Panc1 (cell line): ENCODE data around the gene ENTPD2. TPM values are rescaled to one million over a fixed set of nuclear protein-coding genes. Genes with fewer than 3 reads are reported as not detected.

Experiments used
- ATAC-seq: fragments of 200-7000 bp; cut with Tn5 transposase; 2 replicates; pipeline ENCODE4 v1.9.1; 2020; ENCODE audit warnings: mild to moderate bottlenecking, moderate library complexity
- BruUV-seq: library from RNA; stranded (reverse); fragments of 400-500 nt; replicated peaks from 2 replicates; lab custom pipeline; 2021; lab: Mats Ljungman, UMichigan
- CTCF ChIA-PET: fragments of 300-600 bp; sonication (Branson Sonifier 250); formaldehyde crosslinking; loops from one replicate; lab custom pipeline; 2022; ENCODE audit warnings: antibody characterized with exemption; lab: Charles Lee
- POLR2A ChIA-PET: fragments of 300-600 bp; sonication (Branson Sonifier 250); formaldehyde crosslinking; loops from one replicate; lab custom pipeline; 2022; ENCODE audit warnings: antibody characterized with exemption; lab: Charles Lee
- DNase-seq: peaks from one replicate; pipeline ENCODE4 v3.0.0-alpha.2; 2010; ENCODE audit warnings: low read depth, low spot score
- H3K27ac ChIP-seq: 2 replicates; pipeline ENCODE4 v1.5.1; 2011; ENCODE audit warnings: mild to moderate bottlenecking, low read length, inconsistent platforms
- H3K27me3 ChIP-seq: fragments of 200-500 bp; sonication (Bioruptor generic); 2 replicates; pipeline ENCODE4 v1.6.0; 2014; ENCODE audit warnings: low read length, inconsistent platforms; ENCODE audit not compliant: control insufficient read depth, insufficient read depth
- H3K36me3 ChIP-seq: fragments of 200-500 bp; sonication (Bioruptor generic); 2 replicates; pipeline ENCODE4 v1.5.1; 2014; ENCODE audit warnings: inconsistent platforms, mild to moderate bottlenecking, low read length, moderate library complexity; ENCODE audit not compliant: control insufficient read depth, insufficient read depth
- H3K4me1 ChIP-seq: 2 replicates; pipeline ENCODE4 v1.5.1; 2011; ENCODE audit warnings: inconsistent platforms, mild to moderate bottlenecking, low read length, moderate library complexity; ENCODE audit not compliant: control insufficient read depth, insufficient read depth
- H3K4me3 ChIP-seq, 2 experiments: 2 replicates each; pipeline ENCODE4 v1.5.1; 2011 to 2012; ENCODE audit warnings: low read depth in 2 of 2, low read length in 2 of 2, mild to moderate bottlenecking in 2 of 2, inconsistent platforms in 1 of 2, moderate library complexity in 1 of 2
- H3K9me3 ChIP-seq: fragments of 200-500 bp; sonication (Bioruptor generic); 2 replicates; pipeline ENCODE4 v1.5.1; 2014; ENCODE audit warnings: low read depth, mild to moderate bottlenecking, inconsistent platforms, low read length, moderate library complexity; ENCODE audit not compliant: control insufficient read depth, insufficient read depth
- CTCF ChIP-seq: fragments of 450-650 bp; IDR thresholded peaks from 2 replicates; pipeline ENCODE4 v1.5.1; 2017; ENCODE audit warnings: mild to moderate bottlenecking
- POLR2AphosphoS5 ChIP-seq: IDR thresholded peaks from 2 replicates; pipeline ENCODE4 v1.6.1; 2012; ENCODE audit warnings: mild to moderate bottlenecking, low read depth, low read length, moderate library complexity
- REST ChIP-seq, 2 experiments: IDR thresholded peaks; 2 replicates each; pipeline ENCODE4 v1.6.1; 2011 to 2012; ENCODE audit warnings: low read depth in 2 of 2, control low read depth in 1 of 2, low read length in 1 of 2, mild to moderate bottlenecking in 1 of 2, moderate library complexity in 1 of 2; ENCODE audit not compliant: insufficient read depth in 1 of 2
- SIN3A ChIP-seq: IDR thresholded peaks from 2 replicates; pipeline ENCODE4 v1.6.1; 2012; ENCODE audit warnings: low read depth, mild to moderate bottlenecking, low read length, moderate library complexity, borderline replicate concordance; ENCODE audit not compliant: insufficient read depth
- TCF7L2 ChIP-seq: IDR thresholded peaks from 2 replicates; pipeline ENCODE4 v1.6.1; 2011; ENCODE audit warnings: mild to moderate bottlenecking, low read depth, low read length, inconsistent platforms
- in situ Hi-C: cut with HindIII; loops from 2 replicates; pipeline ENCODE4 v1.10.0; 2016; ENCODE audit warnings: low sequenced_read_pairs, low pct_unique_long_range_greater_than_20kb
- intact Hi-C: fragments of 100-400 bp; cut with micrococcal nuclease; formaldehyde crosslinking; loops from one replicate; pipeline ENCODE4 v1.10.0; 2022; ENCODE audit not compliant: unreplicated experiment
- total RNA-seq: library from RNA; stranded (reverse); gene quantifications from one replicate; pipeline ENCODE4 v1.2.1, GENCODE V29; 2021; ENCODE audit not compliant: unreplicated experiment

The ENTPD2 gene
- total RNA-seq, 1 experiment from 2014 or later, result 2.8 TPM

- ChIA-PET CTCF (no interaction called here), POLR2A (interaction anchor here (0.7 kb wide), 1 partner anchor 36 kb away, joined by 8 read pairs; no protein-coding TSS in a partner anchor)
- in situ Hi-C loops, result no loop called here
- Histone ChIP-seq H3K27me3 (no peaks in the 10 kb centered on the region), H3K4me1 (peaks cover 6% of the 10 kb centered on the region), H3K4me3 (no peak overlapping the region), H3K36me3 (no peaks in the 10 kb centered on the region), H3K9me3 (no peaks in the 10 kb centered on the region), H3K27ac (no peak overlapping the region)
- no peak for DNase-seq
- no peak for TF ChIP-seq POLR2AphosphoS5
- TF ChIP-seq TCF7L2, result no peak
- TF ChIP-seq REST (IDR thresholded peaks at IDR 0.05; ENCODE audit: insufficient read depth in 1 of 2, low read depth in 2 of 2, low read length in 1 of 2), result no peak
- TF ChIP-seq CTCF, result no peak
- no peak for TF ChIP-seq SIN3A
- intact Hi-C loops, result no loop called here
- ATAC-seq, result no peak
- BruUV-seq, result no TSS peak
Observed at GRCh38 chr9:137019891-137020683, 33.8 kb downstream of the ENTPD2 start.

GRCh38 chr9:137018761-137019559 is 34.9 kb downstream of the ENTPD2 start:
- in situ Hi-C loops, result no loop called here
- TF ChIP-seq REST (IDR thresholded peaks at IDR 0.05; ENCODE audit: insufficient read depth in 1 of 2, low read depth in 2 of 2, low read length in 1 of 2) (no peak), TCF7L2 (no peak), SIN3A (no peak)
- no TSS peak for BruUV-seq
- CTCF ChIA-PET, result no interaction called here
- Histone ChIP-seq H3K4me3 (no peak overlapping the region), H3K36me3 (no peaks in the 10 kb centered on the region), H3K27me3 (no peaks in the 10 kb centered on the region), H3K4me1 (peaks cover 6% of the 10 kb centered on the region), H3K27ac (no peak overlapping the region), H3K9me3 (no peaks in the 10 kb centered on the region)
- intact Hi-C loops, result no loop called here
- ATAC-seq (no peak), DNase-seq (no peak)
- POLR2A ChIA-PET, result interaction anchor here (0.7 kb wide), 1 partner anchor 37 kb away, joined by 8 read pairs; no protein-coding TSS in a partner anchor
